Muscle layer of duodenum (tissue), 2 donors: ENCODE data around the gene PRADC1.

Experiments used
- H3K27ac ChIP-seq: one replicate; pipeline ENCODE4 v1.7.0; 2013; ENCODE audit warnings: mild to moderate bottlenecking, low read length
- H3K27me3 ChIP-seq: one replicate; pipeline ENCODE4 v1.7.0; 2013; ENCODE audit warnings: low read depth, mild to moderate bottlenecking, control low read depth, low read length
- H3K36me3 ChIP-seq, 2 donors: one replicate each; pipeline ENCODE4 v1.7.0; 2013; ENCODE audit warnings: low read length in 2 of 2, control low read depth in 1 of 2, mild to moderate bottlenecking in 1 of 2; ENCODE audit not compliant: insufficient read depth in 2 of 2, control insufficient read depth in 1 of 2
- H3K4me1 ChIP-seq, 2 donors: one replicate each; pipeline ENCODE4 v1.7.0; 2013; ENCODE audit warnings: low read length in 2 of 2, mild to moderate bottlenecking in 2 of 2, control low read depth in 1 of 2, moderate library complexity in 1 of 2; ENCODE audit not compliant: insufficient read depth in 2 of 2, control insufficient read depth in 1 of 2
- H3K4me3 ChIP-seq, 2 donors: one replicate each; pipeline ENCODE4 v1.7.0; 2013; ENCODE audit warnings: low read length in 2 of 2, low read depth in 1 of 2, mild to moderate bottlenecking in 1 of 2
- H3K9me3 ChIP-seq, 2 donors: one replicate each; pipeline ENCODE4 v1.7.0; 2013; ENCODE audit warnings: low read length in 2 of 2, control low read depth in 1 of 2, mild to moderate bottlenecking in 1 of 2; ENCODE audit not compliant: control insufficient read depth in 1 of 2
- donor health status: healthy.

PRADC1 gene

GRCh38 chr2:73185965-73186364 lies 47.1 kb downstream of the PRADC1 start:
- H3K9me3 ChIP-seq: peaks cover 0 to 8% of the 10 kb centered on the region in 2 donors
- H3K27me3 ChIP-seq: peaks cover 5% of the 10 kb centered on the region
- H3K4me1 ChIP-seq: no peaks in the 10 kb centered on the region
- H3K4me3 ChIP-seq: no peak overlapping the region
- H3K27ac ChIP-seq: no peak overlapping the region
- no peaks in the 10 kb centered on the region for H3K36me3 ChIP-seq
